ENCODE data around the gene TRABD2B. TPM values are rescaled to one million over a fixed set of nuclear protein-coding genes. Genes with fewer than 3 reads are reported as not detected.
A peak's percentile ranks its signal among the peaks of the same experiment; 100 is the strongest.

TRABD2B gene
- total and polyA plus RNA-seq, 2 of the 13 experiments (the other 11 are each of a cell fraction or from before 2014, with no cell fraction given), result 0.04 TPM; not detected in 1

DNA sequence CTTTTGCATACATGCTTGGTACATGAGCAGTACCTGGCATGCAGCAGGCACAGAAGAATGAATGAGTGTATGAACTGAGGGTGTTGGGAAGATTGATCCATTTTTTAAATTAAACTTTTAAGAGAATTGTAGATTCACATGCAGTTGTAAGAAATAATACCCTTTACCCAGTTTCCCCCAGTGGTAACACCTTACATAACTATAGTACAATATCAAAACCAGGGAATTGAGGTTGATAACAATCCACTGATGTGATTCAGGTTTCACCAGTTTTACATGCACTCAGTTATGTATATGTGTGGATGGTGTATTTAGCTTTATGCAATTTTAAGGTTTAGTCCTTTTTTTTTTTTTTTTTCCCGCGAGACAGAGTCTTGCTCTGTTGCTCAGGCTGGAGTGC, 20.5 kb downstream of the TRABD2B start:
- Histone ChIP-seq H2AFZ (ENCODE audit: low read length) (no peak overlapping the region), H3K4me3 (replicated peaks in 1 of 3; ENCODE audit: insufficient read depth in 1 of 3, low read depth in 2 of 3, low read length in 3 of 3) (no peak overlapping the region), H4K20me1 (ENCODE audit: insufficient read depth, low read length) (no peaks in the 10 kb centered on the region), H3K36me3 (replicated peaks in 1 of 2; ENCODE audit: control insufficient read depth in 1 of 2, insufficient read depth in 2 of 2, low read length in 2 of 2) (no peaks in the 10 kb centered on the region), H3K79me2 (ENCODE audit: insufficient read depth, low read length) (no peaks in the 10 kb centered on the region), H3K4me2 (ENCODE audit: low read depth, low read length) (no peak overlapping the region), H3K4me1 (ENCODE audit: insufficient read depth, low read length) (no peaks in the 10 kb centered on the region), H3K27me3 (ENCODE audit: control insufficient read depth in 1 of 2, insufficient read depth in 2 of 2, low read length in 2 of 2) (peaks cover 0 to 9% of the 10 kb centered on the region in 2 experiments; a peak in 2 of 5 replicates), H3K9me3 (ENCODE audit: low read length) (no peaks in the 10 kb centered on the region), H3K9ac (ENCODE audit: insufficient read depth, low read depth, low read length) (no peak overlapping the region), H3K27ac (ENCODE audit: extremely low read length, insufficient read depth, low read length) (no peak overlapping the region)
- BruUV-seq (replicated peaks), result no TSS peak
- DNase-seq (ENCODE audit: low spot score) (no peak), FAIRE-seq (no peak), ATAC-seq (no peak)
- POLR2A ChIA-PET, result no interaction called here
- CTCF ChIA-PET (ENCODE audit: low intra/inter-chr PET ratio, low total read pairs), result no interaction called here
- TF ChIP-seq BRCA1 (CRISPR knock-in tag; IDR thresholded peaks at IDR 0.05), result no peak
- TF ChIP-seq ZNF484 (CRISPR knock-in tag; IDR thresholded peaks at IDR 0.05; ENCODE audit: borderline replicate concordance, low read depth), result no peak
- TF ChIP-seq, protein P1, sequence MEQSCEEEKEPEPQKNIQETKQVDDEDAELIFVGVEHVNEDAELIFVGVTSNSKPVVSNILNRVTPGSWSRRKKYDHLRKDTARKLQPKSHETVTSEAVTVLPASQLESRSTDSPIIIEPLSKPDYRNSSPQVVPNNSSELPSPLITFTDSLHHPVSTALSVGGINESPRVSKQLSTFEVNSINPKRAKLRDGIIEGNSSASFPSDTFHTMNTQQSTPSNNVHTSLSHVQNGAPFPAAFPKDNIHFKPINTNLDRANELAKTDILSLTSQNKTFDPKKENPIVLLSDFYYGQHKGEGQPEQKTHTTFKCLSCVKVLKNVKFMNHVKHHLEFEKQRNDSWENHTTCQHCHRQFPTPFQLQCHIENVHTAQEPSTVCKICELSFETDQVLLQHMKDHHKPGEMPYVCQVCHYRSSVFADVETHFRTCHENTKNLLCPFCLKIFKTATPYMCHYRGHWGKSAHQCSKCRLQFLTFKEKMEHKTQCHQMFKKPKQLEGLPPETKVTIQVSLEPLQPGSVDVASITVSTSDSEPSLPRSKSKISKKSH (CRISPR knock-in tag; IDR thresholded peaks at IDR 0.05; ENCODE audit: borderline replicate concordance), result no peak
- WGBS (ENCODE audit: low lambda C conversion rate), result 88% methylated on average over 2 of the region's 2 CpGs
- in situ Hi-C loops (cut with HindIII; ENCODE audit: extremely low pct_ligation_motif_present, low pct_unique_long_range_greater_than_20kb) (no loop called here), intact Hi-C loops (cut with micrococcal nuclease; ENCODE audit: unreplicated experiment) (no loop called here)

DNA sequence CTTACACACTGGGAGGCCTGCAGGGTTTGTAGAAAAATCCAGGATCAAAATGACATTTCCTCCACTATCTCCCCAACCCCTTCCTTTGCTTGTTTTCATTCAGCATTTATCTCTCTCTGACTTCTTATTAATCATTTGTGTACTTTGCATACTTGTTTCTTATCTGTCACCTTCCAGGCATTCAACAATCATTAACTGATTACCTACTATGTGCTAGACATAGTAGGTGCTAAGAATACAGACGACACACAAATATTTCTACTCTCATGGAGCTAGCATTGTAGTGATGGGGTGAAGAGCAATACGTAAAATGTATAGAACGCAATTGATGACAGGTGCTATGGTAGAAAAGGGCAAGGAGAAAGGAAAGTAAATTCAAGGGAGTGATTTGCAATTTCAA, 20.9 kb downstream of the TRABD2B start:
- no peak overlapping the region for H2AFZ ChIP-seq (ENCODE audit: low read length)
- H3K79me2 ChIP-seq (ENCODE audit: insufficient read depth, low read length), result no peaks in the 10 kb centered on the region
- intact Hi-C loops (cut with micrococcal nuclease; ENCODE audit: unreplicated experiment) (no loop called here), in situ Hi-C loops (cut with HindIII; ENCODE audit: extremely low pct_ligation_motif_present, low pct_unique_long_range_greater_than_20kb) (no loop called here)
- no peak for TF ChIP-seq FLYWCH1 (CRISPR knock-in tag; IDR thresholded peaks at IDR 0.05)
- TF ChIP-seq ZKSCAN1 (IDR thresholded peaks at IDR 0.05; ENCODE audit: low read length), result 0 out of 2 replicates have a peak, but pooled peaks have one; percentile 19
- no peak for ATAC-seq
- no peak for FAIRE-seq
- no peak for DNase-seq (ENCODE audit: low spot score)
- 55% methylated on average over 3 of the region's 3 CpGs for WGBS (ENCODE audit: low lambda C conversion rate)
- no peaks in the 10 kb centered on the region for H3K36me3 ChIP-seq (replicated peaks in 1 of 2; ENCODE audit: control insufficient read depth in 1 of 2, insufficient read depth in 2 of 2, low read length in 2 of 2)
- CTCF ChIA-PET (ENCODE audit: low intra/inter-chr PET ratio, low total read pairs), result no interaction called here
- H3K27ac ChIP-seq (ENCODE audit: extremely low read length, insufficient read depth, low read length), result no peak overlapping the region
- H3K4me2 ChIP-seq (ENCODE audit: low read depth, low read length), result no peak overlapping the region
- H3K9me3 ChIP-seq (ENCODE audit: low read length), result no peaks in the 10 kb centered on the region
- POLR2A ChIA-PET, result no interaction called here
- H3K27me3 ChIP-seq (ENCODE audit: control insufficient read depth in 1 of 2, insufficient read depth in 2 of 2, low read length in 2 of 2), result peaks cover 0 to 9% of the 10 kb centered on the region in 2 experiments; a peak in 2 of 5 replicates
- no TSS peak for BruUV-seq (replicated peaks)
- H3K4me1 ChIP-seq (ENCODE audit: insufficient read depth, low read length), result no peaks in the 10 kb centered on the region
- H3K9ac ChIP-seq (ENCODE audit: insufficient read depth, low read depth, low read length), result no peak overlapping the region
- no peaks in the 10 kb centered on the region for H4K20me1 ChIP-seq (ENCODE audit: insufficient read depth, low read length)
- no peak overlapping the region for H3K4me3 ChIP-seq (replicated peaks in 1 of 3; ENCODE audit: insufficient read depth in 1 of 3, low read depth in 2 of 3, low read length in 3 of 3)
